ENCODE results near the gene KIF2C.
"Not testable (repeated sequence)": the region's sequence is repeated elsewhere in the genome, so short reads cannot be mapped to it uniquely, and the experiment has no call there.

Gene KIF2C

GRCh38 chr1:44739307-44740178 is at the start of gene KIF2C:
KIF2C (plus strand) TSS chr1:44739837; CDS start chr1:44739933, 96 bp downstream.
- peak; percentile 99 for DNase-seq

- DNase-seq = no peak
These were observed 46.5 kb upstream of the KIF2C start for GRCh38 chr1:44693159-44693558.

GRCh38 chr1:44693900-44694299 is 45.7 kb upstream of the KIF2C start:
- no peak for DNase-seq

GRCh38 chr1:44694863-44695478 is 44.7 kb upstream of the KIF2C start:
- no peak for DNase-seq

GRCh38 chr1:44695671-44696070 is 44.0 kb upstream of the KIF2C start:
- DNase-seq = no peak

- no peak for DNase-seq
These were observed 43.5 kb upstream of the KIF2C start for GRCh38 chr1:44696101-44696500.

GRCh38 chr1:44696789-44697345 is 42.8 kb upstream of the KIF2C start:
- DNase-seq = no peak

GRCh38 chr1:44698138-44698537 is 41.5 kb upstream of the KIF2C start:
- no peak for DNase-seq

- DNase-seq = not testable (repeated sequence)
These were observed 40.3 kb upstream of the KIF2C start for GRCh38 chr1:44699375-44699774.

GRCh38 chr1:44700573-44700972 is 39.1 kb upstream of the KIF2C start:
- DNase-seq = peak; percentile 80

- peak; percentile 80 for DNase-seq
These were observed 38.5 kb upstream of the KIF2C start for GRCh38 chr1:44701141-44701573.

GRCh38 chr1:44705470-44705869 is 34.2 kb upstream of the KIF2C start:
- no peak for DNase-seq

GRCh38 chr1:44705938-44706337 is 33.7 kb upstream of the KIF2C start:
- no peak for DNase-seq

- DNase-seq = no peak
These were observed 32.3 kb upstream of the KIF2C start for GRCh38 chr1:44707112-44707881.

GRCh38 chr1:44707959-44708831 is 31.4 kb upstream of the KIF2C start:
- no peak for DNase-seq

GRCh38 chr1:44713321-44713781 is 26.3 kb upstream of the KIF2C start:
- DNase-seq = peak; percentile 67

- no peak for DNase-seq
These were observed 25.1 kb upstream of the KIF2C start for GRCh38 chr1:44714532-44714931.

GRCh38 chr1:44714944-44715571 is 24.6 kb upstream of the KIF2C start:
- peak; percentile 80 for DNase-seq

GRCh38 chr1:44717156-44717555 is 22.5 kb upstream of the KIF2C start:
- DNase-seq = no peak

GRCh38 chr1:44717653-44718052 is 22.0 kb upstream of the KIF2C start:
- DNase-seq = no peak

- no peak for DNase-seq
These were observed 21.5 kb upstream of the KIF2C start for GRCh38 chr1:44718091-44718490.

- DNase-seq = no peak
These were observed 20.3 kb upstream of the KIF2C start for GRCh38 chr1:44719318-44719717.

All from DMS79 treated with DMSO at 0.1 percent for 48 hours (cell line).